HUDEP-2 (cell line): Measurements from ENCODE around the gene SRA1.

ENCODE experiments used
- DNase-seq, 76 experiments: peaks; one replicate each; lab custom pipeline; 2025; ENCODE audit not compliant: unreplicated experiment in 76 of 76; lab: John Stamatoyannopoulos, UW

The SRA1 gene

GRCh38 chr5:140571105-140571504 is 13.8 kb upstream of the SRA1 start:
- no peak for DNase-seq

DNA sequence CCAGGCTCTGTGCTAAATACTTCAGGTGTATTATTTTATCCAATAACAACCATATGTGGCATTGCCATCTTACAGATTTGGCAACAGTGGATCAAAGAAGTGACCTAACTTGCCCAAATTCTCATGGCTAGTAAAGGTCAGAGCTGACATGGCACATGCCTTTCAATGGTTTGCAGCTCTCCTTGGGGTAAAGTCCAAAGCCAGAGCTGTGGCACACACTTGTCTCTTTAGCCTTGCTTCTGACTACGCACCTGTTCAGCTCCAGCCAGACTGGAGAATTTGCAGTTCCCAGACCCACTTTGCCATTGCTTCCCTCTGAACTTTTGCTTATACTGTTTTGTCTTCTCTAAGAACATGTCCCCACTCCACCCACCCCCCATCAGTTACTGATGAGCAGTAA is 13.2 kb upstream of the SRA1 start:
- no peak for DNase-seq

- DNase-seq: no peak
Measured at GRCh38 chr5:140570058-140570457, 12.8 kb upstream of the SRA1 start.

DNA sequence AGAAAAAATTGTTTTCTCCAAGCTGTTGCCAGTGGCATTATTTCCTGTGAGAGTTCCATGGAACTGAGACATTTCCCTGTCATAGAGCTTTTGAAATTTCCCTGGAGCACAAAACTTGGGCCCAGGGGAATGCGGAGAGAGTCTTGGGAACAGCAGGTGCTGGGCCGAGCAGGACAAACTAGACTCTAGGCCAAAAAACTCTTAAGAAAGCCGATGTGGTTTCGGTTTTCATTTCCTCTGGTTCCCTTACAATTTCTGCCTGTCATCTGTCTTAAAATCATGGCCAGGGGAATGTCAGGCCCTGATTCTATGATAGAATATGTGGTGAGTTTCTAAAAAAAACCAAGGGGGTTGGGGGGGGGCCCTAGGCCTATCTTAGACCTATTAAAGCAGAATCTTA is 11.9 kb upstream of the SRA1 start:
- DNase-seq: no peak

DNA sequence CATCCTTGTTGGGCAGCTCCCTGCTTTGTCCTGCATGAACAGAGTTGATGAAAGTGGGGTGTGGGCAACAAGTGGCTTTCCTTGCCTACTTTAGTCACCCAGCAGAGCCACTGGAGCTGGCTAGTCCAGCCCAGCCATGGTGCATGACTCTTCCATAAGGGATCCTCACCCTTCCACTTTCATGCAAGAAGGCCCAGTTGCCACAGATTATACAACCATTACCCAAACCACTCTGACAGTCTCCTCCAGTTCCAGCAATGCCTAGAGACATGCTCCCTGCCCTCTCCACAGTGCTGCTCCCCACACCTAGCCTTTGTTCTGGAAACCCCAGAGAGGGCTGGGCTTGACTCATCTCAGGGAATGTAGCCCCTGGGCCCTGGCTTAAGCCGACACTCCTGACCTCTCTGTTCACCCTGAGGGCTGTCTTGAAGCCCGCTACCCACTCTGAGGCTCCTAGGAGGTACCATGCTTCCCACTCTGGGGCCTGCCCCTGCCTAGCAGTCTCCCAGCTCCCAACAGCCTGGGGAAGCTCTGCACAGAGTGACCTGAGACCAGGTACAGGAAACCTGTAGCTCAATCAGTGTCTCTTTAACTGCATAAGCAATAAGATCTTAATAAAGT is 11.3 kb upstream of the SRA1 start:
- DNase-seq: no peak

- DNase-seq: no peak
Measured at GRCh38 chr5:140567871-140568270, 10.6 kb upstream of the SRA1 start.

- no peak for DNase-seq
Measured at GRCh38 chr5:140567136-140567818, 10.0 kb upstream of the SRA1 start.

DNA sequence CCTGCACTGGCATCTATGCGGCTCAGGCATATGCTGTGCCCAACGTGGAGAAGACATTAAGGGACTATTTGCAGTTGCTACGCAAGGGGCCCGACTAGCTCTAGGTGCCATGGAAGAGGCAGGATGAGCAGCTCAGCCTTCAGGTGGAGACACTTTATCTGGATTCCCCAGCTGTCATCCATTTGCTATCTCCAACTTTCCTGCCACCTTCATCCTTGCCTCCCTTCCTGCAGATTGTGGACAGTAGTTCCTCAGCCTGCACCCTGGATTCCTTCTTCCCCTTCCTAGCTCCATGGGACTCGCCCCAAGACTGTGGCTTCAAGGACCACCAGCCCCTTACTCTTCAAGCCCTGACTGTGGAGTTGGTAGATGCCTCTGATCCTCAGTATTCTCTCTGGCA is 9.4 kb upstream of the SRA1 start:
- no peak for DNase-seq

- DNase-seq: no peak
Measured at GRCh38 chr5:140565780-140566095, 8.5 kb upstream of the SRA1 start.

DNA sequence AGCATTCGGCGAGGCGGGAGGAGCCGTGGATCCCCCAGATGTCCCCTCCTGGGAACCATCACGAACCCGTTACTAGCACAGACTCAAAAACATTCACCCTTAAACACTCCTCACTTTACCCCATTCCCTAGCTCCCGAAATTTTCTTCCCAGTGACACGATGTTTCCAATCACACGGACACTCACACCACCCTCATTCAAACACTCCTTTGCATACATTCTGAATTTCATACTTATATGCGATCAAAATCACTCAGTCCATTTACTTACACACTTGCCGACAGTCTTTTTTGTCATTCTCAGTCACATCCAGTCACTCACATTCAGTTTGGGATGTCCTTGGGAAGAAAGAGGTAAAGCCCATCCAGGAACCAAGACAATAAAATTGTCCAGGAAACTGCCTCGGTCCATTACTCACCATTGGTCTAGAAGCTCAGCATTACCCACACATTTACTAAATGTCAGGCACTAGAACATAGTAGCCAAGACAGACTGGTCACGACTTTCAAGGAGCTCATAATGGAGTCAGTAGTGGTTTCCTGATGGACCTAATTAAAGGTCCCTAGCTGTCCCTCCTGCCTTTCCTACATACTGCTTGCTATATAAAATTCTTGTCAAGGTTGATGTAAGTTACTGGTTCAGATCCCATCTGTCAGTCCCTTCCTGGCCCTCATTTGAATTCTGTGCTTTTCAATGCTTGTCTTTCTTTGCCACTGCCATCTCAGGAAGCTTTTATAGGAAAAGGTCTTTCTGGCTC is 7.9 kb upstream of the SRA1 start:
- peak in 1 of 76 experiments; percentile 46 for DNase-seq

- peak in 75 of 76 experiments; percentile 63 to 98 (median 93) for DNase-seq
Measured at GRCh38 chr5:140564196-140565023, 7.1 kb upstream of the SRA1 start, which contains the start of the genes APBB3 and SLC35A4. TSS of gene APBB3 (minus strand) at chr5:140564598. CDS start at chr5:140564245, 353 bp downstream. TSS of gene SLC35A4 (plus strand) at chr5:140564828. CDS start at chr5:140567170, 2,342 bp downstream.

DNA sequence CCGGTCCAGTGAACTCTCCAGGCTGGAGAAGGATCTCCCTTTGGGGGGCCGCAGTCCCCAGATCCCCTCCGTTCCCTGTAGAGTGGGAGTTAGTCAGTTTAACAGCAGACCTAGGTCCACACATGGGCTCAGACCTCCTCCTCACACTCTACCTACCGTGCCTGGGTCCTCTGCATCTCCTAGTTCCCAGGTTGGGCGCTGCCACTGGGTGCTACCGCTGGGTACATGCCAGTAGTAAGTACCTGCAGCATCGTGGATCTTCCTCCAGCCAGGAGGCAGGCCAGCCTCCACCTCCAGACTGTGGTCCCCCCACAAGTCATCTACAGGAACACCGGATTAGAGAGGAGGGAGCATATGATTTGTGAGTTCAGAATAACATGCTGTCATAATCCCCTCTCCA is 6.3 kb upstream of the SRA1 start:
- DNase-seq: no peak

DNA sequence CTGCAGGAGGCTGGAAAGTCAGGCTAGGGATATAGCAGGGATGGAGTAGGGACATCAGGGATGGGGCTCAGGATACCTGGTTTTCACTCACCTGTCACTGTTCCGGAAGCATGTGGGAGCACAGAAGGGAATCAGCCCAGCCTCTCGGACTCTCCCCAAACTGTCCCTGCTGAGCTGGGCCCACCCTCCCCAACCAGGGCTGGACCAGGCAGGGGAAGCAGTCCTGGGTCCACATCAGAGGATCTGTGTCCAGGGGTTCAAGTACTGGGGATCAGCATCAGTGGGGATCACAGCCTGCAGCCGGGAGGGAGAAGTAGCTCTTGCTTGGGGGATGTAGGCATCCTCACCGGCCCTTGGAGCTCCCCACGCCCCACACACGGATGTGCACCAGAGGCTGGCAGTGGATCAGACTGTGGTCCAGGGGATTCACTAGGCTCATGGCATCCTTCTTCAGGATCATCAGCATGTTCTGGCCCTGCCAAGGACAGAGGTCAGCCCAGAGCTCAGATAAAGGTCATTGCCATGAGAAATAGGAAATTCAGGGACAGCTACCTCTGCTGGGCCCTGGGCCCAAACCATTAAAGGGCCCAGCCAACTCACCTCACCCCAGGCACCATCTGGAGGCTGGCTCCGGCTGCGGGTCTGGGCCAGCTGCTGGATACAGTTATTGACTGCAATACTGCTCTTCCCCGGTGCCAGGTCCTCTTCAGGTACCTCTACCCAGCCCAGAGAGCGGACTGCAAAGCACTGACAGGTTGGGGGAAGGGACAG is 4.7 kb upstream of the SRA1 start:
- DNase-seq: no peak

- no peak for DNase-seq
Measured at GRCh38 chr5:140560227-140560626, 3.0 kb upstream of the SRA1 start.

DNA sequence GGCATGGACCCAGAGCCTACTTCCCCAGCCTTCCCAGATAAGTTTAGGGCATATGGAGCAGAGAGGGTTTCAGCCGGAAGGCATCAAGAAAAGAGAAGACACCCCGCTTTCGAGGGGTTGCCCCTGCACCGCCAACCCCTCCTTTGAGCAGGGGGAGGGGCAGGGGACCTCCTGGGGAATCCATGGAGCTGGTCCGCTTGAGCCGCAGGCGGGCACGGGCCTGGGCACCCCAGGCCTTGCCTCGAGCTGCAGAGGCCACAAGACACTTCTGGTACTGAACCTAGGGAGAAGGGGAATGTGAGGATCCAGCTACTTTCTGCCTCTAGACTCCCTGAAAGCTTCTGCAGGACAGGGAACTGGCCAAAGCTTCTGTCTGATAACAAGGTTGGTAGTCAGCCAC is 1.3 kb upstream of the SRA1 start:
- DNase-seq: no peak

GRCh38 chr5:140557965-140558364 is 692 bp upstream of the SRA1 start:
- no peak for DNase-seq

- no peak for DNase-seq
Measured at GRCh38 chr5:140556438-140556837, 835 bp downstream of the SRA1 start.

- no peak for DNase-seq
Measured at GRCh38 chr5:140555747-140556312, 1.4 kb downstream of the SRA1 start.

- peak in 13 of 76 experiments; percentile 3 to 49 (median 22) for DNase-seq
Measured at GRCh38 chr5:140554454-140554853, 2.8 kb downstream of the SRA1 start.

DNA sequence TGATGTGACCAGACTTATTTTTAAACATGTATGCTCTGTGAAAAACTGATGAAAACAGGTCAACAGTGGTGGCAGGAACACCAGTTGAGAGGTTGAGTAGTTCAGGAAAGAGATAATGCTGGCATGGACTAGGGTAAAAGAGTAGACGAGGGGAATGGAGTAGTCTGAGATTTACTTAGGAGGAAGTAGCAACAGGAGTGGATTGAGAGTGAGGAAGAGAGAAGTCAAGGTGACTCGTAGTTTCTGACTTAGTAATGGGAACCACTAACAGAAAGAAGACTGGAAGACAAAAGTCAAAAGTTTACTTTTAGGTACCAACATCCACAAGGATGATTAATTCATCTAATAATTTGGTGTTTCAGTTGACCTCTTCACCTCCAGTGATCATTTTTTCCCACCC is 3.6 kb downstream of the SRA1 start:
- no peak for DNase-seq
